ENCODE data around the gene ZFP91. TPM values are rescaled to one million over a fixed set of nuclear protein-coding genes. Genes with fewer than 3 reads are reported as not detected.

Gene ZFP91
- polyA plus RNA-seq, 1 donor from 2014 or later = 32.7 TPM

DNA sequence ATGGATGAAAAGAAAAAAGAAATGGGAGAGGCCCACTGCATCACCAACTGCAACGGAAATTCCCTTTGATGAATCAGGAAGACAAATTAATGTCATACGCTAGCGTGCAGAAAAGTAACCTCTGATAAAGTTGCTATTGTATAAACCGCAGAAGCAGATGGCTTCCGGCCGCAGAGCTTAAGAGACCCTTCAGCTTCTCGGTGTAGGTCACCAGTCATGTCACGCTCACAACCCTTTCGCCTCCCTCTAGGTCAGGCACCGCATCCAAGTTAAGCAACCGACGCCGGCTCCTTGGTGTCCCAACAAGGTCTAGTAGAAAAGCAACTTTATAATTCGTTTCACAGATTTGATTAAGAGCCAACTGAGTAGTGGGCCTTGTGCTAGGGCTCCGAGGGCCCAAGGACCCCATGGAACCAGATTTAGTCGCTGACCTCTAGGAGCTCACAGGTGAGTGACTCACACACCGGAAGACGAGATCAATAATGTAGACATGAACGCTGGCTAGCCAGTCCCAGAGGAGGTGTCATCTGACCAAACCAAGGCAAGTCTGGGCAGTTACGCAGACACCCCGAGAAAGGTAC lies 1.2 kb upstream of the ZFP91 start:
- Histone ChIP-seq H3K9me2 (ENCODE audit: insufficient read depth, low read length) (no peaks in the 10 kb centered on the region), H3K27me3 (ENCODE audit: insufficient read depth, low read depth, low read length) (no peaks in the 10 kb centered on the region)

DNA sequence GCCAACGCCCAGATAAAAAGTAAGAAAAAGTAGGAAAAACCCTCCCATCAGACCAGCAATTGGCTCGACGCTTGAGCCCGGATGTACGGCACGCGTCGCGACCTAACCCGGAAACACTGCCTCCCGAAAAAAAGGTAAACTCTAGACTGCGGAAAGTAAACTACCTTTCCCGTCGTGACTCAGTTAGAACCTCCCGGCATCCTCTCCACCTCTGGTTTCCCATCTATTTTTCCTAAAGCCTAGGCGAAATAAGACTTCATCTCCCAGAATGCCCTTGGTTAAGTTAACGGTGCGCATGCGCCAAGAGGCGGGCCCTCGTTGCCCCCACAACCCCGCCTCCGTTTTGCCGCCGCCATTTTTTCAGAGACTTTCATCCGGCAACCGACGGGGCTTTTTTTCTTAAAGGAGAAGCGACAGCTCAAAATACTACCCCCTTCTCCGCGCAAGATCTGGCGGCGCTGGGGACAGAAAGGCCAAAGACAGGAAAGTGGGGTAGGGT lies 678 bp upstream of the ZFP91 start:
- peaks cover 6% of the 10 kb centered on the region for H3F3A ChIP-seq (ENCODE audit: insufficient read depth, low read length, poor library complexity, severe bottlenecking)
- H3K4me2 ChIP-seq (ENCODE audit: low read length) = peak overlapping the region; percentile 95
- TF ChIP-seq EP300 (conservative IDR thresholded peaks at IDR 0.05; ENCODE audit: poor library complexity, severe bottlenecking) = peak; percentile 60
- TF ChIP-seq MXI1 (conservative IDR thresholded peaks at IDR 0.05; ENCODE audit: poor library complexity, severe bottlenecking) = peak; percentile 63
- peak; percentile 52 for TF ChIP-seq POLR2AphosphoS5 (IDR thresholded peaks at IDR 0.05)
- no peak for TF ChIP-seq SMC3 (conservative IDR thresholded peaks at IDR 0.05; ENCODE audit: poor library complexity)
- peak; percentile 59 for TF ChIP-seq TAF1 (IDR thresholded peaks at IDR 0.05; ENCODE audit: low read depth)
- no peak for TF ChIP-seq REST (IDR thresholded peaks at IDR 0.05; ENCODE audit: borderline replicate concordance)
- no peak for TF ChIP-seq EZH2 (IDR thresholded peaks at IDR 0.05; ENCODE audit: borderline replicate concordance, insufficient read depth, low read length, poor library complexity, severe bottlenecking)
- no peak for TF ChIP-seq RAD21 (conservative IDR thresholded peaks at IDR 0.05)
- TF ChIP-seq, protein P1, sequence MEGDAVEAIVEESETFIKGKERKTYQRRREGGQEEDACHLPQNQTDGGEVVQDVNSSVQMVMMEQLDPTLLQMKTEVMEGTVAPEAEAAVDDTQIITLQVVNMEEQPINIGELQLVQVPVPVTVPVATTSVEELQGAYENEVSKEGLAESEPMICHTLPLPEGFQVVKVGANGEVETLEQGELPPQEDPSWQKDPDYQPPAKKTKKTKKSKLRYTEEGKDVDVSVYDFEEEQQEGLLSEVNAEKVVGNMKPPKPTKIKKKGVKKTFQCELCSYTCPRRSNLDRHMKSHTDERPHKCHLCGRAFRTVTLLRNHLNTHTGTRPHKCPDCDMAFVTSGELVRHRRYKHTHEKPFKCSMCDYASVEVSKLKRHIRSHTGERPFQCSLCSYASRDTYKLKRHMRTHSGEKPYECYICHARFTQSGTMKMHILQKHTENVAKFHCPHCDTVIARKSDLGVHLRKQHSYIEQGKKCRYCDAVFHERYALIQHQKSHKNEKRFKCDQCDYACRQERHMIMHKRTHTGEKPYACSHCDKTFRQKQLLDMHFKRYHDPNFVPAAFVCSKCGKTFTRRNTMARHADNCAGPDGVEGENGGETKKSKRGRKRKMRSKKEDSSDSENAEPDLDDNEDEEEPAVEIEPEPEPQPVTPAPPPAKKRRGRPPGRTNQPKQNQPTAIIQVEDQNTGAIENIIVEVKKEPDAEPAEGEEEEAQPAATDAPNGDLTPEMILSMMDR (IDR thresholded peaks at IDR 0.05; ENCODE audit: poor library complexity, severe bottlenecking) = no peak
- peak overlapping the region; percentile 74 for H3K4me3 ChIP-seq (ENCODE audit: low read length)
- peaks cover 35% of the 10 kb centered on the region for H3K79me2 ChIP-seq (replicated peaks; ENCODE audit: insufficient read depth, low read length)
- H3K27ac ChIP-seq (ENCODE audit: low read length) = peak overlapping the region; percentile 100
- H3K9ac ChIP-seq (ENCODE audit: low read length) = peak overlapping the region; percentile 99
- H3K9me2 ChIP-seq (ENCODE audit: insufficient read depth, low read length) = no peaks in the 10 kb centered on the region
- no peaks in the 10 kb centered on the region for H3K9me3 ChIP-seq (ENCODE audit: low read length)
- no peaks in the 10 kb centered on the region for H3K27me3 ChIP-seq (ENCODE audit: insufficient read depth, low read depth, low read length)
- H2AFZ ChIP-seq (ENCODE audit: low read depth, low read length) = peak overlapping the region; percentile 86
- H4K20me1 ChIP-seq (ENCODE audit: insufficient read depth) = no peaks in the 10 kb centered on the region
- no peaks in the 10 kb centered on the region for H3K36me3 ChIP-seq (ENCODE audit: insufficient read depth, low read length)

More for the DNA sequence above, 1.2 kb upstream of the ZFP91 start:
- Histone ChIP-seq H3K36me3 (ENCODE audit: insufficient read depth, low read length) (no peaks in the 10 kb centered on the region), H4K20me1 (ENCODE audit: insufficient read depth) (no peaks in the 10 kb centered on the region), H3K79me2 (replicated peaks; ENCODE audit: insufficient read depth, low read length) (peaks cover 29% of the 10 kb centered on the region), H3K4me3 (ENCODE audit: low read length) (peak overlapping the region; percentile 74), H3F3A (ENCODE audit: insufficient read depth, low read length, poor library complexity, severe bottlenecking) (peaks cover 6% of the 10 kb centered on the region), H2AFZ (ENCODE audit: low read depth, low read length) (peak overlapping the region; percentile 63), H3K9ac (ENCODE audit: low read length) (peak overlapping the region; percentile 69), H3K27ac (ENCODE audit: low read length) (peak overlapping the region; percentile 100), H3K4me2 (ENCODE audit: low read length) (peak overlapping the region; percentile 95), H3K9me3 (ENCODE audit: low read length) (no peaks in the 10 kb centered on the region)
- TF ChIP-seq EZH2 (IDR thresholded peaks at IDR 0.05; ENCODE audit: borderline replicate concordance, insufficient read depth, low read length, poor library complexity, severe bottlenecking) (no peak), MXI1 (conservative IDR thresholded peaks at IDR 0.05; ENCODE audit: poor library complexity, severe bottlenecking) (no peak), RAD21 (conservative IDR thresholded peaks at IDR 0.05) (no peak)

All from neural cell (in vitro differentiated cells).